ENCODE data around the gene DERL3. TPM values are rescaled to one million over a fixed set of nuclear protein-coding genes. Genes with fewer than 3 reads are reported as not detected.
A peak's percentile ranks its signal among the peaks of the same experiment; 100 is the strongest.

The DERL3 gene
- total and polyA plus RNA-seq, 4 donors = 6.1 to 15.1 (median 7.5) TPM

- Histone ChIP-seq H3K27ac (ENCODE audit: low read depth in 1 of 2, low read length in 1 of 2) (no peak overlapping the region), H3K9ac (ENCODE audit: insufficient read depth in 1 of 2, low read length in 2 of 2) (no peak overlapping the region), H3K9me3 (ENCODE audit: control insufficient read depth in 4 of 4, insufficient read depth in 3 of 4, low read length in 3 of 4) (no peaks in the 10 kb centered on the region), H3K4me3 (no peak overlapping the region), H3K27me3 (ENCODE audit: control insufficient read depth in 3 of 3, insufficient read depth in 3 of 3, low read length in 2 of 3) (no peaks in the 10 kb centered on the region), H3K4me1 (ENCODE audit: control insufficient read depth in 5 of 5, insufficient read depth in 5 of 5, low read length in 5 of 5) (peaks cover 4 to 13% (median 9%) of the 10 kb centered on the region in 5 donors), H3K36me3 (ENCODE audit: control insufficient read depth in 4 of 4, insufficient read depth in 4 of 4, low read length in 4 of 4) (no peaks in the 10 kb centered on the region)
- no peak for ATAC-seq (ENCODE audit: insufficient read depth, low FRiP score)
- WGBS, 2 donors = 80 to 84% methylated on average over 24 of the region's 24 CpGs
- no peak for DNase-seq
- no peak for TF ChIP-seq CTCF (IDR thresholded peaks at IDR 0.05; ENCODE audit: control extremely low read depth, extremely low read depth)
Observed at GRCh38 chr22:23847991-23848864, 9.4 kb upstream of the DERL3 start.

- DNase-seq (no peak), ATAC-seq (ENCODE audit: insufficient read depth, low FRiP score) (no peak)
- Histone ChIP-seq H3K9ac (ENCODE audit: insufficient read depth in 1 of 2, low read length in 2 of 2) (no peak overlapping the region), H3K4me1 (ENCODE audit: control insufficient read depth in 5 of 5, insufficient read depth in 5 of 5, low read length in 5 of 5) (peaks cover 6 to 17% (median 10%) of the 10 kb centered on the region in 5 donors), H3K27ac (ENCODE audit: low read depth in 1 of 2, low read length in 1 of 2) (no peak overlapping the region), H3K9me3 (ENCODE audit: control insufficient read depth in 4 of 4, insufficient read depth in 3 of 4, low read length in 3 of 4) (no peaks in the 10 kb centered on the region), H3K27me3 (ENCODE audit: control insufficient read depth in 3 of 3, insufficient read depth in 3 of 3, low read length in 2 of 3) (no peaks in the 10 kb centered on the region), H3K4me3 (no peak overlapping the region), H3K36me3 (ENCODE audit: control insufficient read depth in 4 of 4, insufficient read depth in 4 of 4, low read length in 4 of 4) (no peaks in the 10 kb centered on the region)
- WGBS, 2 donors = 92 to 94% methylated on average over 18 of the region's 18 CpGs
- no peak for TF ChIP-seq CTCF (IDR thresholded peaks at IDR 0.05; ENCODE audit: control extremely low read depth, extremely low read depth)
Observed at GRCh38 chr22:23847310-23847920, 8.6 kb upstream of the DERL3 start.

- H3K36me3 ChIP-seq (ENCODE audit: control insufficient read depth in 4 of 4, insufficient read depth in 4 of 4, low read length in 4 of 4) = no peaks in the 10 kb centered on the region
- H3K9ac ChIP-seq (ENCODE audit: insufficient read depth in 1 of 2, low read length in 2 of 2) = no peak overlapping the region
- H3K4me3 ChIP-seq = no peak overlapping the region
- H3K27me3 ChIP-seq (ENCODE audit: control insufficient read depth in 3 of 3, insufficient read depth in 3 of 3, low read length in 2 of 3) = no peaks in the 10 kb centered on the region
- DNase-seq (no peak), ATAC-seq (ENCODE audit: insufficient read depth, low FRiP score) (no peak)
- peak overlapping the region in 1 of 2 donors; percentile 25 for H3K27ac ChIP-seq (ENCODE audit: low read depth in 1 of 2, low read length in 1 of 2)
- TF ChIP-seq CTCF (IDR thresholded peaks at IDR 0.05; ENCODE audit: control extremely low read depth, extremely low read depth) = no peak
- H3K4me1 ChIP-seq (ENCODE audit: control insufficient read depth in 5 of 5, insufficient read depth in 5 of 5, low read length in 5 of 5) = peaks cover 6 to 25% (median 13%) of the 10 kb centered on the region in 5 donors
- H3K9me3 ChIP-seq (ENCODE audit: control insufficient read depth in 4 of 4, insufficient read depth in 3 of 4, low read length in 3 of 4) = no peaks in the 10 kb centered on the region
- WGBS, 2 donors = 78 to 82% methylated on average over 7 of the region's 7 CpGs
Observed at GRCh38 chr22:23846081-23846469, 7.3 kb upstream of the DERL3 start.

All from lung (tissue), 12 donors.